NT2/D1 (cell line): ENCODE measurements around the gene PRKN.
A peak's percentile ranks its signal among the peaks of the same experiment; 100 is the strongest.

ENCODE experiments used
- DNase-seq: peaks from one replicate; pipeline ENCODE4 v3.0.0-alpha.2; 2011; ENCODE audit warnings: low read depth, low spot score
- H3K27me3 ChIP-seq: 2 replicates; pipeline ENCODE4 v1.6.0; 2011; ENCODE audit warnings: mild to moderate bottlenecking; ENCODE audit not compliant: insufficient read length, insufficient read depth
- H3K36me3 ChIP-seq: 2 replicates; pipeline ENCODE4 v1.6.1; 2011; ENCODE audit warnings: mild to moderate bottlenecking, low read length, mixed read lengths; ENCODE audit not compliant: insufficient read depth, insufficient read length
- H3K4me1 ChIP-seq: 2 replicates; pipeline ENCODE4 v1.5.1; 2011; ENCODE audit not compliant: insufficient read depth, insufficient read length
- H3K4me3 ChIP-seq: 2 replicates; pipeline ENCODE4 v1.5.1; 2011; ENCODE audit warnings: low read depth; ENCODE audit not compliant: insufficient read length
- H3K9ac ChIP-seq: 2 replicates; pipeline ENCODE4 v1.6.0; 2011; ENCODE audit warnings: low read depth; ENCODE audit not compliant: insufficient read length
- H3K9me3 ChIP-seq: 2 replicates; pipeline ENCODE4 v1.5.1; 2011; ENCODE audit warnings: mild to moderate bottlenecking, low read length; ENCODE audit not compliant: insufficient read depth
- SUZ12 ChIP-seq: IDR thresholded peaks from 2 replicates; pipeline ENCODE4 v1.6.1; 2011; ENCODE audit not compliant: insufficient read length, insufficient read depth; ENCODE audit errors: extremely low read depth
- YY1 ChIP-seq: IDR thresholded peaks from 2 replicates; pipeline ENCODE4 v1.6.1; 2011; ENCODE audit not compliant: insufficient read length, insufficient read depth
- ZNF274 ChIP-seq: IDR thresholded peaks from 2 replicates; pipeline ENCODE4 v1.6.1; 2011; ENCODE audit warnings: mild to moderate bottlenecking, low read depth, low read length

PRKN gene

DNA sequence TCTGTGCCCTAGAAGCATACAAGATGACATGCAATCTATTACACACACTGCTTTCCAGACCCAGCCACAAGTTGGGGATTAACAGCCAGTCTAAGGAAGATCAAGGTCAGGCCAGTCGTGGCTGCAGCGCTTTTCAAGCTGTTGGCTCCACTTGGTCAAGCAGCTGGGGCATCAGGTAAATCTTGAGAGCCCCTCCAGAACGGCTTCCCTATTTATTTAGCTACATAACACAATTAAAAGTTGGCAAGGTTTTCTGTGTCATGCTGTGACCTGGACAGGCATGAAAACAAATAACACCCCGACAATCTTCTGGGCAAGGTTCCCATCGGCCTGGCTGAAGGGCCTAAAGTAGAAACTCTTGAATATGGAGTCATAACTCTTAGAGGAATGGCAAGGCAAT lies 524.3 kb downstream of the PRKN start:
- TF ChIP-seq ZNF274: no peak
- TF ChIP-seq SUZ12: no peak
- TF ChIP-seq YY1: no peak
- no peak overlapping the region for H3K9ac ChIP-seq
- no peaks in the 10 kb centered on the region for H3K36me3 ChIP-seq
- DNase-seq: no peak
- no peaks in the 10 kb centered on the region for H3K4me1 ChIP-seq
- no peaks in the 10 kb centered on the region for H3K27me3 ChIP-seq
- H3K4me3 ChIP-seq: no peak overlapping the region
- no peaks in the 10 kb centered on the region for H3K9me3 ChIP-seq

DNA sequence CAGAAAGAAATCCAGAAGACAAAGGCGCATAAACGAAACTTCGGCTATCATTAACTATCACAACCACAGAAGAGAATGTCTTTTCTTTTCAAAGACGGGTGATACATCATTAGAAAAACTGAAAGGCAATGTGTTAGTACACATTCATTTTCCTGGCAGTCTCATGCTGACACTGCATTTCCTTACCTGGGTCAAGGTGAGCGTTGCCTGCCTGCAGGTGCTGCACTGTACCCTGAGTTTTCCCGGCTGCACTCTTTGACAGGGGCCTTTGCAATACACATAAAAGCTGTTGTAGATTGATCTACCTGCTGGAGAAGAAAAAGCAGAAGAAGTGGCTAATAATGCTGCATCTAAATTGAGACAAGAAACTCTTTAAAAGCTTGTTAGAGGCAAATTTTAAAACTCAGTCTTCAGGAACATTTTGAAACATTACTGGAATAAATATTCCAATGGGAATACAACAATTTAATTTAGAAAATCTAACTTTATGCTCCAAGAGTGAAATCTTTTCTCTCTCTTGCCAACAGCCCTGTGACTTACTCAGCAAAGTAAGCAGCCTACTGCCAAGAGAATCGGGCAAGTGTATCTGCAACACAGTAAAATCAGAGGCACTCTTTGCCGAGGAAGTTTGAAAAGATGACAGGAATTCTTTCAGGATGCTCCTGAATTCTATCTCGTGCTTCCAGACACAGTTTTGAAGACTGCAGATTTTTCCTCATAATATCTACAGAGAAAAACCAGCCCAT lies 526.4 kb downstream of the PRKN start:
- H3K9ac ChIP-seq: no peak overlapping the region
- TF ChIP-seq YY1 (no peak), SUZ12 (no peak), ZNF274 (no peak)
- no peaks in the 10 kb centered on the region for H3K36me3 ChIP-seq
- no peaks in the 10 kb centered on the region for H3K4me1 ChIP-seq
- no peaks in the 10 kb centered on the region for H3K9me3 ChIP-seq
- no peak overlapping the region for H3K4me3 ChIP-seq
- no peaks in the 10 kb centered on the region for H3K27me3 ChIP-seq
- DNase-seq: no peak

DNA sequence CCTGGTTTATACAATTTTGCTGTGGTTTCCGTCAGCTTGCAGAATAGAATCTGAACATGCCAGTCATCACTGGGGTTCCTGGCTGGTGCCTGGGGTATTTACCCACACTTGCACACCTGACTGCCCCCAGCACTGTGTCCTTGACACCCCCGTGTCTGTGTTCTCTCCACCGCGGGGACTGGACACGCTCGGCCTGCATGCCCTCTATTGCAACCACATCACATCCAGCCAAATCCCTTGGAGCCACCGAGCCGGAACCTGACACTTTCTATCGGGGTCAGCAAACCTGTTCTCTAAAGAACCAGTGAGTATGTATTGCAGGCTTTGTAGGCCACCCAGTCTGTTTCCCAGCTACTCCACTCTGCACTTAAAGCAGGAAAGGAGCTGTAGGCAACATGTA lies 527.5 kb downstream of the PRKN start:
- Histone ChIP-seq H3K9me3 (no peaks in the 10 kb centered on the region), H3K27me3 (no peaks in the 10 kb centered on the region), H3K36me3 (no peaks in the 10 kb centered on the region), H3K4me1 (no peaks in the 10 kb centered on the region), H3K4me3 (no peak overlapping the region), H3K9ac (no peak overlapping the region)
- TF ChIP-seq ZNF274: no peak
- TF ChIP-seq SUZ12: no peak
- no peak for TF ChIP-seq YY1
- DNase-seq: no peak

DNA sequence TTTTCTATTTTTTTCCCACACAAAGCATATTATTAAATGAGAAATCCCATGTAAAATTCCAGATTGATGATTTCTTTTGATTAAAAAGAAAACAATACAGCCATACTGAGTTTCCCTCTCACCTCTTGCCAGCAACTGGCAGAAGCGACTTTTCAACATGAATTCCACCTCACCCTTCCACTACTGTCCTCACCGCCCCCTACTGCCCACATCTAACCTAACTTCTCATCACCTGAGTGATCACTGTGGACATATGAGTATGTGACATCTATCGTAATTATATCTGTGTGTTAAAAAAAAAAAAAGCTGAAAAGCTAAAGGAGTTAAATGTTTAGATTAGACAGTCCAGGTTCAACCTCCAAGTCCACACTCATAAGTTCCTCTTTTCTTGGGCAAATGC lies 528.6 kb downstream of the PRKN start:
- TF ChIP-seq SUZ12 (no peak), ZNF274 (no peak), YY1 (no peak)
- no peaks in the 10 kb centered on the region for H3K27me3 ChIP-seq
- H3K9ac ChIP-seq: no peak overlapping the region
- no peaks in the 10 kb centered on the region for H3K36me3 ChIP-seq
- H3K4me1 ChIP-seq: no peaks in the 10 kb centered on the region
- no peak for DNase-seq
- no peak overlapping the region for H3K4me3 ChIP-seq
- H3K9me3 ChIP-seq: no peaks in the 10 kb centered on the region

DNA sequence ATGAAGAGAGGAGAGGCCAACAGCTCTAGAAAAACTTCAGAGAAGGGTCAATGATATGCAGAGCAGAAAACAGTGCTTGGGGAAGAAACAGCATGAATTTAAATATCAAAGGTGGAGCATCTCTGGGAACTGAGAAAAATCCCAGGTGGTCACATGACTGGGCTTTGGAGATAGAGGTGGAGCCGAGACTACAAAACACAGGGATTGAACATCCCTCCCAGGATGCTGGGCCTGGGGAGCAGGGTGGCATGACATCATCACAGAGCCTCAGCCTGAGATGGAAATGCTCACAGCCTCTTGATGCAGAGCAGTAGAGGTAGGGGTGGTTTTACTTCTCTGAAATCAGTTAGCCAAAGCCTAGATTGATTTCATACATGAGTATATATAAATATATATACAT lies 529.5 kb downstream of the PRKN start:
- Histone ChIP-seq H3K4me3 (no peak overlapping the region), H3K27me3 (no peaks in the 10 kb centered on the region), H3K9me3 (no peaks in the 10 kb centered on the region), H3K9ac (no peak overlapping the region), H3K36me3 (no peaks in the 10 kb centered on the region), H3K4me1 (no peaks in the 10 kb centered on the region)
- TF ChIP-seq SUZ12 (no peak), YY1 (no peak), ZNF274 (no peak)
- DNase-seq: peak; percentile 23

DNA sequence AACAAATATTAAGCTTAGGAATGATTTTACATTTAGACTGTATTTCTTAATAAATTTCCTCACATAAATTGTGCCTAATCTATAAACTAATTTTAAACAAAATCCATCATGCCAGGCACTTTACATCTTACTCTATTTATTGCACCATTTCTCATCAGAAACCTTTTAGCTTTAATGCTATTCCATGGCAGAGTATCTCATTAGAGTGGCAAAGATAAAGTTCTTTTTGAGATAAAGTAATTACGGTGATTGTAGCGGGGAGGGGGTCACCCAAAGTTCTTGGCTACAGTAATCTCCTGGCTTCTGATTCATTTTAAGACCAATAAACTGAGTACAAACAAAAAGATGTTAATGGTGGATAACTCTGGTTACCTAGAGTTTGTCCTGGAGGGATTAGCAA lies 532.1 kb downstream of the PRKN start:
- Histone ChIP-seq H3K4me1 (no peaks in the 10 kb centered on the region), H3K9ac (no peak overlapping the region), H3K36me3 (no peaks in the 10 kb centered on the region), H3K27me3 (no peaks in the 10 kb centered on the region), H3K9me3 (no peaks in the 10 kb centered on the region), H3K4me3 (no peak overlapping the region)
- no peak for TF ChIP-seq ZNF274
- TF ChIP-seq SUZ12: no peak
- TF ChIP-seq YY1: no peak
- no peak for DNase-seq

DNA sequence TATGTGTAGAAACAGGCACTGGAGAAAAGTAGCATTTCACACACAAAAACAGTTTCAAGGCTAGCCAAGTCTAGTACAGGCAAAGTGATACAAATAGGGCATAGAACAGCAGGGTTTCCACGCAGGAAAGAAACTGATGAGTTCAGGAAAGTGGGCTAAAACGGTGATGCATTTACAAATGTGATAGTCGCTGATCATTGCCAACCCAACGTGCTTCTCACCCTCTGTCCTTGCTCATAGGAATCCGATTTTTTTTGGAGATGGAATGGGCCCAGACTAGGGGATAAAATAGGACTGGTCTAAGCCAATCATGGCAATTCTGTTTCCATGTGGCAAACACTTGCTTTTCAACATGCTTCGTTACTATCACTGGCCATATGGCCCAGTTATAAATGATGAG lies 536.6 kb downstream of the PRKN start:
- no peaks in the 10 kb centered on the region for H3K36me3 ChIP-seq
- TF ChIP-seq SUZ12 (no peak), ZNF274 (no peak), YY1 (no peak)
- no peaks in the 10 kb centered on the region for H3K4me1 ChIP-seq
- no peak for DNase-seq
- no peak overlapping the region for H3K9ac ChIP-seq
- H3K27me3 ChIP-seq: no peaks in the 10 kb centered on the region
- no peak overlapping the region for H3K4me3 ChIP-seq
- H3K9me3 ChIP-seq: no peaks in the 10 kb centered on the region; the same call in 1 of the 2 replicates
